ENCODE data around the gene GIMAP8.
A peak's percentile ranks its signal among the peaks of the same experiment; 100 is the strongest.
"Not testable (repeated sequence)": the region's sequence is repeated elsewhere in the genome, so short reads cannot be mapped to it uniquely, and the experiment has no call there.

Gene GIMAP8

DNA sequence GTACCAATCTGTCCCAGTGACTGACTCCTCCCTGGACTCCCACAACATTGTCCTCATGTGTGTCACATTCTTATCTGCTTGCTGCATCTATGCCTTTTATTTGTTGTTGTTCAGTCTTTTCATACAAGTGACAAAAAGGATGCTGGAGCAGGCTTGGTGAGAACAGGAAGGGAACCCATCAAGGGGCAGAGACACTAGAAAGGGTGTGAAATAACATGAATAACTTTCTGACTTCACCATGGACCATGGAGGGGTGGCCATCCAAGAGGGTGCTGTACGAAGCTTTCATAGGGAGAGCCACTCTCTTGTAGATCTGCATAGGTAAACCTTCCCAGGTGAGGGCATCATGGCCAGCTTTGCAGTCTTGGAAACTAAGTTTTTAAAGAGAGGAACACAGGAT lies 14.5 kb downstream of the GIMAP8 start:
- no peak for DNase-seq (ENCODE audit: low spot score)

DNA sequence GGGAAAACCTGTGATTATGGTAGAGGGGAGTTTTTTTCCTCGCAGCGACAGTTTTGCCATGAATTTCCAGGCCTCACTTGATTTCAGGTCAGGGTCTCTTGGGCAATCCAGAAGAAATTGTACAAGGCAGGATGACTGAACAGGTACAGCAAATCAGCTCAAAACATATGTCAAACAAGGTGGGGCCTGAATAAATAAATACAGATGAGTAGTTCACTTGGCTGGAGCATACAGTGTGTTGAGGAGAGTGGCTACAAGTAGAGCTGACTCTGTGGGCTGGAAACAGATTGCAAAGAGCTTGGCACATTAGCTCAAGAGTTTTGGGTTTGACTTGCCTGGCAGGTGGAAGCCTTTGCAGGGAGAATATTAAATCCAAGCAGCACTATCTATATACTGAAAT lies 15.0 kb downstream of the GIMAP8 start:
- no peak for DNase-seq (ENCODE audit: low spot score)

DNA sequence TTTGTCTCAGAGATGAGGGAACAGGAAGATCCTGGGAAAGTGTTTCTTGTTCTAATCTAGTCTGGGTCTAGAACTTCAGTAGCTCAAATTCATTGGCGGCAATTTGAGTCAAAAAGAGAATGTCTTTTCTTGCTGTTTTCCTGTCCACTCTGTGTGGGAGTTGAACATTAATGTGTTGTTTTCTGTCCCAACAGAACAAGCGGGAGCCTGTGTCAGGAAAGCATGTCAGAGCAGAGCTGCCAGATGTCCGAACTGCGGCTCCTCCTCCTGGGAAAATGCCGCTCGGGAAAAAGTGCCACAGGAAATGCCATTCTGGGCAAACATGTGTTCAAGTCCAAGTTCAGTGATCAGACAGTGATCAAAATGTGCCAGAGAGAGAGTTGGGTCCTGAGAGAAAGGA lies 16.0 kb downstream of the GIMAP8 start:
- no peak for DNase-seq (ENCODE audit: low spot score)

DNA sequence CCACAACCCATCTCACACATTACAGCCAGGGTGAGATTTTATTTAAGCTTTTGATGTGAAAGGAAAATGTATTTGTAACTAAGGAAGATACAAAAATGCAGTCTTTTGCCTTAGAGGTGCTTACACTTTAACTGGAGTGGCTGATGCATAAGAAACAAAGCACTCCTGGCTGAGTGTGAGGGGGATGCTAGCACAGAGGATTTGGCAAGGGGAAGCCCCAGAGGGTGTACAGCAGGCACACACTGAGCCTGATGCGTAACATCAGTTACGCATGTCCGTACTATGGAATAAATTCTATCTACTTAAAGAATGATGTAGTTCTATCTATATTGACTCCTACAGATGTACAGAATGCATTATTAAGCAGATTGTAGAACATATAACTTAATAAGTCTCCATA lies 17.8 kb downstream of the GIMAP8 start:
- no peak for DNase-seq (ENCODE audit: low spot score)

DNA sequence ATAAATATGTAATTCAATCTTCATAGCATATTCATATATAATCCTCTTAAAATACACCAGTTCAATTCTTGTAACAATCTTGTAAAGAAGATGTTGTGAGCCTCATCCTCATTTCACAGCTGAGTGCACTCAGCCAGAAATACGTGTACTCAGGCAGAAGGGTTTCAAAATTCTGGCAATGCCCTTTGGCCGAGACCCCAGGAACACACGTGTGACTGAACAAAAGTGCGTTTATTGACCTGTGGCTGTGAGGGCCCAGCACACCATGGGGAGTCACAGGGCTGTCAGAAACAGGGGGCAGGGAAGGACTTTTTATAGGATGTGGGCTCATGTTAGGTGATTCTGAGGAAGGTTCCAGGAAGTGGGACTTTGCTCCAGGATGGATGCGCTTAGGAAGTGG lies 21.5 kb downstream of the GIMAP8 start:
- no peak for DNase-seq (ENCODE audit: low spot score)

DNA sequence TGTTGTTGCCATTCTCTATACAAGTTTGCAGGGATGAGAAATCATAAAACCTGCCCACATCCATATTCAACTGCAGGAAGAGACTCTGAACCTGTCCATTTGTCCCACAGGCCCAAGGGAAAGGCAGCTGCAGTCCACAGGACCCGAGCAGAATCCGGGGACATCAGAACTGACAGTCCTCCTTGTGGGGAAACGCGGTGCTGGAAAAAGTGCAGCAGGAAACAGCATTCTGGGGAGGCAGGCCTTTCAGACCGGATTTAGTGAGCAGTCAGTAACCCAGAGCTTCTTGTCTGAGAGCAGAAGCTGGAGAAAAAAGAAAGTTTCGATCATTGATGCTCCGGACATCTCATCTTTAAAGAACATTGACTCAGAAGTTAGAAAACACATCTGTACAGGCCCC lies 23.5 kb downstream of the GIMAP8 start:
- DNase-seq (ENCODE audit: low spot score), result no peak

DNA sequence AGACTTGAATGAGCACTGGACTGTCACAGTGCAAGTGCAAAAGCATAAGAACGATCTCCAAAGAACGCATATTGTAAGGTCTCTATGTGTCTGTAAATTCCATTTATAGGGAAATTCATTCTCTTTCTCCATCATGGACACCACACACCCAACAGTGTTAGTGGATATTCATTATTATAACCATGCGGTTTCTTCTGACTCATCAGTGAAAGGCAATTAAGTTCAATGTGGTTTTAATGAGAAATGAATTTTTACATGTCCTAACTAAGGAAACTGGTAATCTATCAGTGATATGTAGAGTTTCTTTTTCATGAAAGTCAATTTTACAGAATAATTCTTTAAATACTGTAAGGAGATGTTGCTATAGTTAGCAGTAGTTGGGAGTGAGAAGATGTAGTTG lies 25.9 kb downstream of the GIMAP8 start:
- DNase-seq (ENCODE audit: low spot score), result peak; percentile 52

DNA sequence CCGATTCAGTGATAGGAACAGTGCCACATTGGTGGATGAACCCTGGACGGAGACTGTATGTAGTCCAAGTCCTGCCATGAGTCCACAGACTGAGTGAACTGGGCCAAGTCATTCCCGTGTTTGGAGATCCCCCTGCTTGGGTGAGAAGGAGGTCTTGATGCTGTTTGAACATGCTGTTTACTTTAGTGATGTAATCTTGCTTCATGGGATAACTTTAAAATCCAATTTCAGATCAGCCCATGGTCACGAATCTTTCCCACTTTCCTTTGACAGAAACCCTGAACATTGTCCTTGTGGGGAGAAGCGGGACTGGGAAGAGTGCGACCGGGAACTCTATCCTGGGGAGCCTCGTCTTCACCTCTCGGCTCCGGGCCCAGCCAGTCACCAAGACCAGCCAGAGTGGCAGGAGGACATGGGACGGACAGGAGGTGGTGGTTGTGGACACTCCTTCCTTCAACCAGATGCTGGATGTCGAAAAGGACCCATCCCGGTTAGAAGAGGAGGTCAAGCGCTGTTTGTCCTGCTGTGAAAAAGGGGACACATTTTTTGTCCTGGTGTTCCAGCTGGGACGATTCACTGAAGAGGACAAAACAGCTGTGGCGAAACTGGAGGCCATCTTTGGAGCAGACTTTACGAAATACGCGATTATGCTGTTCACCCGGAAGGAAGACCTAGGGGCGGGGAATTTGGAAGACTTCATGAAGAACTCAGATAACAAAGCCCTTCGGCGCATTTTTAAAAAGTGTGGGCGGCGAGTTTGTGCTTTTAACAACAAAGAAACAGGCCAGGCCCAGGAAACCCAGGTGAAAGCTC lies 26.6 kb downstream of the GIMAP8 start:
- DNase-seq (ENCODE audit: low spot score), result no peak

DNA sequence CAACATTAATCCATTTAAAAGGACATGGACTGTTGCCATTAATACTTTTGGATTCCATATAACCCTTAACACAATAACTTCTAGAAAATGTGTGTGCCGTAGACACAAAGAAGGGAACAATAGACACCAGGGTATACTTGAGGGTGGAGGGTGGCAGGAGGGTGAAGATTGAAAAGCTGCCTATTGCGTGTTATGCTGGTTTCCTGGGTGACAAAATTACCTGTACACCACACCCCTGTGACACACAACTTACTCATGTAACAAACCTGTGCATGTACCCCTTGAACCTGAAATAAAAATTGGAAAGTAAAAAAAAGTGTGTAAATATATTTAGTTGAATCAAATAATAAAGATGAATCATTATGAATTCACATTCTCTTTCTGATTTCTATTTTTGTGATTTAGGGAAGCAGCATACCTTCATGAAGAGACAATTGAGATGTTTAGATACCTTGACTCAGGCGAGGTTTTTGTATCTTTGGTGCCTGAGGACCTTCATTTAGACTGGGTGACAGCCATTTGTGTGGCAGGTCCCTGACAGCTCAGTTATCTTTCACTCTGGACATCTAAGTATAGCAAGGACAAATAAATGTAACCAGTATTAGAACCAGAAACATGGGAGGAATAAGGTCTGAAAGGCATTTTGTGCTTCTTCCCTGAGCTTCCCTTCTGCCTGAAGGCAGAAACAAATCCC lies 28.7 kb downstream of the GIMAP8 start:
- DNase-seq (ENCODE audit: low spot score), result peak; percentile 89

DNA sequence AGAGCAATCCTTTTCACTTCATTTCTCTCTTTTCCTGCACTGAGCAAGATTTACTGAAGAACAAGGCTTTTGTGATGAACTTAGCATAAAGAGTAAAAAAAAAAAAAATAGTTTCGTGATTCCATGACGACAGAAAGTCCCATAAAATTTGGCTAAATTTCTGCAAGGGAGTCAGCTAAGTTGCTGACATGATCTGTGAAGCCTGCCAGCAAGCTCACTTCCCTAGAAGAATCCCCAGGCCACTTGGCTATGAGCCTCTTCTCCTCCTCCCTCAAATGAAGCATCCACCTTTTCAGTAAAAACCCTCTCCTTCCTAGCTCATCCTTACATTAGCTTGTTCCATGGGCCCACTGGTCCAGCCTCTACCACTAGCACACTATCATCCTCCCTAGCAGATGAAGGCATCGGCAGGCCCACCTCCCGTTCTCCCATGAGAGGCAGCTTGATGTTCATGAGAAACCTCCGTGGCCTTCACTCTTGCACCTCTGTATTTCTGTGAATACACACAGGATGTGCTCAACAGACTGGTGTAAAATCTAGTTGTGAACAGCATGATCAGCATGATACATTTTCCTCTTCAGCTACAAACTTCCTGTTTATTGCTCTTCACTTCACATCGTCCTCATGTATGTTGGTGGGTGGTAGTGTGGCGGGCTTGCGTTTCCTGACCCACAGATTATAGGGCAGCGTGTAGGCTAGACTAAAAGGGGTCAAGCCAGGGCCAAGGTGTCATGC lies 30.9 kb downstream of the GIMAP8 start:
- DNase-seq (ENCODE audit: low spot score), result peak; percentile 86

DNA sequence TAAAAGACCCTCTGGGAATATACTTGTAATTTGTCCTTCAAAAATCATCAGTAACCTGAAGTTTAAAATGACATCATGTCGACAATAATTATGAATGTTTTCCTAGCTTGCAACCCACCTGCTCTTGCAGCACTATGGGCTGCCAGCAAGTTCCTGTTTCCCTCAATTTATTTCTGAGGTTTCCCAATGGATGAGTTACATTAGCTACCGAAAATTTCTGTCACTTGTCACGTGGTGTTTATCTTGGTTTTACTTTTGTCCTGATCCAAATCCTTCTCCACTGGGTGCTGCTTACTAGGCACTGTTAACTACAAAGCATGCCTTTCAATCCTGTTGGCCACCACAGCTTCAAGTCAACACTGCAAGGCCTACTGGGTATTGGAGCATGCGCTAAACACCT lies 31.5 kb downstream of the GIMAP8 start:
- DNase-seq (ENCODE audit: low spot score), result no peak

DNA sequence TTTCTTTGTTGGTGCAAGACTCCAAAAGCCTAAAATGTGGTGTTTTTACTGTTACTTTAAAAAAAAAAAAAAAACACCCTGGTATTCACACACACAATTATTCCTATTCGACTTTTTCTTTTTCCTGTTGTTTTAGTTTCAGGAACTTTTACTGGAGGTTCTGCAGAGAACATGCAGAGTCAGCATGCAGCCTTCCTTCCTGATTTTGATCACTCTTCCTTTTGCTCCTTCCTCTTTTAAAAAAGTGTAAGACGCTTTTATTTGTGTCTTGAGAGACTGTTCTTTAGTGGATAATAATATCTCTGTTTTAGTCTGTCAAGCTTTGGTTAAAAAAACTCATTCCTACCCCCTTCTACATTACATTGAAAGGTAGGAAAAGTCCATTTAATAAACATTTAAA lies 33.1 kb downstream of the GIMAP8 start:
- peak; percentile 15 for DNase-seq (ENCODE audit: low spot score)

DNA sequence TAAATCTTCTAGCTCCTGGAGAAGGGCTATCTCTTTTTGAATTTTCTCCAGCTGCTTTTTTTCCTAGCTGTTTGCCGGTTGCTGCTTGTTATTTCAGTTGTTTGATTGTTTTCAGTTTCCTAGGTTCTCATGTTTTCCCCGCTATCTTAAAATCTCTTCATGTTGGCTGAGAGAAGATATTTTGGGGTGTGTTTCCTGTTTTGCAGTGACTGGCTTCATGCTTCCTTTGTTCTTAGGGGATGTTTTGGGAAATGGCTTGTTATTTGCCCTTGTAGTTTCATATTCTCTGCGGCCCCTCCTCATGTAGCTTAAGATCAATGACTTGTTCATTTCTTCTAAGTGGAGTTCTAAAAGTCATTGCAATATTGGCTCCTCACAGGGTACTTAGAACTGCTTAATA lies 33.6 kb downstream of the GIMAP8 start:
- DNase-seq (ENCODE audit: low spot score), result peak; percentile 83

DNA sequence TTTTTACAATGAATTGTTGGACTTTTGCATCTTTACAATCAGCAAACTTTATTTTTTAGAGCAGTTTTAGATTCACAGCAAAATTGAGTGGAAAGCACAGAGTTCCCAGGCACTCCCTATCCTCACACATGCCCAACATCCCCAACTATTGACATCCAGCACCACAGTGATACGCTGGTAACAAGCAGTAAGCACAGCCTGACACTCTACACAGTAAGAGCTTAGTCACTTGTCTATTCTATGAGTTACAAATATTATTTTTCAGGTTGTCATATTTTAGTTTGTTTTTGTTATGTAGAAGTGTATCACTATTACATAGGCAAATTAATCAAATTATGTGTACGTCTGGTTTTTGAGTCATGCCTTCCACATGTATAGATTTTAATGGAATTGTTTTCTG lies 37.2 kb downstream of the GIMAP8 start:
- no peak for DNase-seq (ENCODE audit: low spot score)

DNA sequence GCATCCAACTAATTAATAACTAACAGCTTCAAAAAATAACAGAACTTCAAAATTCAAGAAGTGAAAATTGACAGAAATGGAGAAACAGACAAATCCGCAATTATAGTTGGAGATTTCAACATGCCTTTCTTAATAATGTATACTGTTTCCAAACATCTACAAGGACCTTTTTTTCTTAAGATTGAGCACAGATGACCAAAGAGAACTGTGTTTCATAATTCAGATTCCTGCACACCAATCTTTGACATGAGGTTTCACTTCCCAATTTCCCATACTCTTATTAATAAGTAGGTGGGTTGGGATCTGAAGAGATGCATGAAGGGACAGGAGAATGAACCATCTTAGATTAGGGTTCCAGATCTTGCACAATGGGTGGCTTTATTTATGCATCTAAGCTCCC lies 39.4 kb downstream of the GIMAP8 start:
- DNase-seq (ENCODE audit: low spot score), result no peak

DNA sequence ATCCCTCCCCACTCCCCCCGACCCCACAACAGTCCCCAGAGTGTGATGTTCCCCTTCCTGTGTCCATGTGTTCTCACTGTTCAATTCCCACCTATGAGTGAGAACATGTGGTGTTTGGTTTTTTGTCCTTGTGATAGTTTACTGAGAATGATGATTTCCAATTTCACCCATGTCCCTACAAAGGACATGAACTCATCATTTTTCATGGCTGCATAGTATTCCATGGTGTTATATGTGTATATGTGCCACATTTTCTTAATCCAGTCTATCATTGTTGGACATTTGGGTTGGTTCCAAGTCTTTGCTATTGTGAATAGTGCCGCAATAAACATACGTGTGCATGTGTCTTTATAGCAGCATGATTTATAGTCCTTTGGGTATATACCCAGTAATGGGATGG lies 43.0 kb downstream of the GIMAP8 start:
- DNase-seq (ENCODE audit: low spot score), result not testable (repeated sequence)

DNA sequence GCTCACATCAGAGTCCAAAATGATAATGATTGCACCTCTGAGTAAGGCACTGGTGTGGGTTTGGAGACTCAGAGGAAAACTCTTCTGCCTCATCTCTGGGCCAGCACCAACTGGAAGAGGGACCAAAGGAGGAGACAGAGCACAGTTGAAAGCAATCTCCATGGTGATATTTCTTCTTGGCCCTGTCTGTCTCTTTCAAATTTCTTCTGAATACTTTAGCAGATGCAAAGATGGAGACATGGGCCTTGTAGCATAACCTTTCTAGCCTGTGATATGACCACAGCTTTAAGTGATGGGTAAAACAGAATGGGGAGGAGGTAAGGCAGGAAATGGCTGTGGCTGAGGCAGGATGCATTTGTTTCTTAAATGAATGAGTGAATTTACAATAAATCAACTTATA lies 52.1 kb downstream of the GIMAP8 start:
- DNase-seq (ENCODE audit: low spot score), result peak; percentile 63

DNA sequence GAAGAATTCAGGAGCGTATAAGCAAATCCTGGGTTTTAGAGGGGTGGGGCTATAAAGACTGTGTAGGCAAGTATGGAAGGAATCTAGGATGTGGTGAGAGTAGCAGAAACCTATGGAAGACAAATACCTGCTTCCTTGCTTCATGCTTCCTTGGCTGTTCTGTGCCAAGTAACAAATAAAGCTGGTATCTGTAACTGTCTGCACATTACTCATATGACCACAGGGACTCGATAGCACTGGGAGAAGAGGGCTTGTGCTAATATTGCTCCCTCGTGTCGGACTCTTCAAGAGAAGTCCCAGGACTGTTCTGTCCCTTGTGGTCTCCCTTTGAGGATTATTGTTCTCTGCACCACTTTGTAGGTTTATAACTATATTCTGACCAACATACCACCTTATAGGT lies 52.7 kb downstream of the GIMAP8 start:
- no peak for DNase-seq (ENCODE audit: low spot score)

DNA sequence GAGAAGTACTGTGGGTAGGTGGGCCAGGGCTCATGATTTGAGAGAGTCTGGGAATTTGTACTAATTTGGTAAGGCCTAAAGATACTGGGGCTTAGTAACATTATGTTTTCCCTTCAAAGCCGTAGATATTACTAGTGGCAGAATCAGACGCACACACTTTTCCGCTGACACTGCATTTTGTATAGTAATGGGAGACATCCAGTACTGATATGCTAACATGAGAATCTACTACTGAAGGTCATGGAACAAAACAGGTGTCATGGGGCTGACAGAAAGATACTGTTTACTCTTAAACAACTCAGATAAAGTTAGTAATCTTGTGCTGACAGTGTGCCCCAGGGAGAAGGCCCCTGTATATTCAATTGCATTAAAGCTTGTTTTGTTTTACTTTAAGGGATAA lies 53.2 kb downstream of the GIMAP8 start:
- no peak for DNase-seq (ENCODE audit: low spot score)

DNA sequence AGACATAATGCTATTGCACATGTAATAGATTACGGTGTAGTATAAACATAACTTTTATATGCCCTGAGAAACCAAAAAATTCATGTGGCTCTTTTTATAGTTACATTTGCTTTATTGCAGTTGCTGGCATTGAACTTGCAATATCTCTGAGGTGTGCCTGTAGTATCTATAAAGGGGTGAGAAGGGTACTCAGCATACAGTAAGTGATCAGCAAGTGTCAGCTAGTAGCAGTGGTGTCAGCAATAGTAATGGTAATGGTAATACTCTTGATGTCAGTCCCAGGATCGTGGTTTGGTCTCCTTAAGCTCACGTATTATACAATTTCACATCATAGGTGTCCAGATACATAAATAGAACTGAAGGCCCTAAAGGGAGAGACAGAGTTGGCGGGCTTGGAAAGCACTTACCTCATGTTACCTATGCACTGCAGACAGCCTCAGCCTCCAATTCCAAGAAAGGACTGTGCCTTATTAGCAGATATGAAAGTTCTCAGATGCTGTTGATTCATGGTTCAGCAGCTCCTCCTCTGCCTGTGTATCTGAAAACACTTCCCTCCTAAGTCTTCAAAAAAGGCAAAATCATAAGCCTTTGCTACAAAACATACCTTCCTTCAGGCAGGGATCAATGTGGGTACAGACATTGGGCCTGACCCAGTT lies 57.6 kb downstream of the GIMAP8 start:
- DNase-seq (ENCODE audit: low spot score), result peak; percentile 79

DNA sequence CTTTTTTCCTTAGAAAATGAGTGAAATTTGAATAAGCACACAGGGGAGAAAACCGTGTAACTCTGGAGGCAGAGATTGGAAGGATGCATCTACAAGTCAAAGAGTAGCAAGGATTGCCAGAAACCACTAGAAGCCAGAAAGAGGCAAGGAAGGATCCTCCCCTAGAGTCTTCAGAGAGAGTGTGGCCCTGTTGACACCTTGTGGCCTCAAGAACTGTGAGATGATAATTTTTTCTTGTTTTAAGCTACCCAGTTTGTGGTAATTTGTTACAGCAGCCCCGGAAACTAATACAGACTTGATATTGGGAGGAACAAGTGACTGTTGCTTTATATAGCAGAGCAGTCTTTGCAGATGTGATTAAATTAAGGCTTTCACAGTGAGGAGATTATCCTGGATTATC lies 60.6 kb downstream of the GIMAP8 start:
- DNase-seq (ENCODE audit: low spot score), result no peak

DNA sequence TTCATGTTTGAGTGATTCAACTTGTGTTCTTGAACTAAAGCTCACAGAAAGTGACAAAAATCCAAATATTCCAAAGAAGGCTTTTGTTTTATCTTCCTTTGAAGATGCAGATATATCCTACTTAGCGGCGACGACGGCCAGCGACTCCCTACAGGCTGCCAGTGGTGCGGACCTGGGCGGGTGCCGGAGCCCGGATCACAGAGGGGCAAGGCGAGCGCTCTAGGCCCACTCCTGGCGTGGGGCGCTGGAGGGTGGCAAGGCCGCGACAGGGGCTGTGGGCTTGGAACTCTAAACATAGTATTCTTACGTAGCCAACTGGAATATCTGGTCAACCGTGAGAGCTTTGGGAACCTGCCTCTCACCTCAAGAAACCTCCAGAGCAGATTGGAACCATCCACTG lies 63.3 kb downstream of the GIMAP8 start:
- DNase-seq (ENCODE audit: low spot score), result no peak
